DMS114 treated with DMSO at 0.1 percent for 48 hours (cell line): ENCODE data around the gene FOXN1.
A peak's percentile ranks its signal among the peaks of the same experiment; 100 is the strongest.

Source experiments
- DNase-seq: peaks from one replicate; lab custom pipeline; 2025; ENCODE audit not compliant: unreplicated experiment; lab: John Stamatoyannopoulos, UW

The FOXN1 gene

DNA sequence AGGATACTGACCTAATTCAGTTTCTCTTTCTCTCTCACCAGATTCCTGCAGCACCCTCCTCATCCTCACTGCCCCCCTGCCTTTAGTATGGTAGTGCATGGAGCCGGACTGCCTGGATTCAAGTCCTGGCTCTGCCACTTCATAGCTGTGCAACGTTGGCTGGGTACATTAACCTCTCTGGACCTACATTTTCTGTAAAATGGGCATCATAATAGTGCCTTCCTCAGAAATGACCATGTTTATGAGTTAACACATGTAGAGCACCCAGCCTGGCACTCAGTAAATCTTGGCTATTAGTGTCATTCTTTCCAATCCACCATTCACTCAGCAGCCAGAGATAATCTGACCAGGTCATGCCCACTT lies 39.0 kb downstream of the FOXN1 start:
- DNase-seq, result no peak

DNA sequence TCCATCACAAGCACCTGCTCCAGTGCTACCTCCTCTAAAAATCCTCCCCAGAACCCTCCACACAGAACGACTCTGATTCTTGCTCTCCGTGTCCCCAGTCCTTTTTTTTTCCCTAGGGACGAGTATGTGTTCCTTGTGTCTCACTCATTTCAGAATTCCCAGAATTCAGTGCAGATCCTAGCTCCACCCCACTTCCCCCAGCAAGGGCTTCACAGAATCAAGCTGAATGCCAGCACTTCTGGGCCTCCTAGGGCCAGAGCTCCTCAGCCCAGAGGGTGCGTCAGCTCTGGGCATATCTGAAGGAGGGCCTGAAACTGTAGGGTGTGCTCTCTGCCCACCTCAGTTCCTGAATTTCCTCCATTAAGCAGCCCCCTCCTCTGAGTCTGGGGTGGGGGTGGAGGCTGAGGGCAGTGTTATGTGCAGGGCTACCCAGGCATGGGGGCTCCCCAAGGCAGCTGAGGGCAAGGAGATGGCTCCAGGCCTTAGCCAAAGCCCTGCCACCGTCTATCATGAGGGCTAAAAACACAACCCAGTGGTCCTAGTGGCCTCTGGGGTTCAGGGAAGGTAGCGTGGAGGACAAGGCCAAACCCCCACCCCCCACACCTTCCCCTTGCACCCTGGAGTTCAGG lies 39.8 kb downstream of the FOXN1 start:
- no peak for DNase-seq

DNA sequence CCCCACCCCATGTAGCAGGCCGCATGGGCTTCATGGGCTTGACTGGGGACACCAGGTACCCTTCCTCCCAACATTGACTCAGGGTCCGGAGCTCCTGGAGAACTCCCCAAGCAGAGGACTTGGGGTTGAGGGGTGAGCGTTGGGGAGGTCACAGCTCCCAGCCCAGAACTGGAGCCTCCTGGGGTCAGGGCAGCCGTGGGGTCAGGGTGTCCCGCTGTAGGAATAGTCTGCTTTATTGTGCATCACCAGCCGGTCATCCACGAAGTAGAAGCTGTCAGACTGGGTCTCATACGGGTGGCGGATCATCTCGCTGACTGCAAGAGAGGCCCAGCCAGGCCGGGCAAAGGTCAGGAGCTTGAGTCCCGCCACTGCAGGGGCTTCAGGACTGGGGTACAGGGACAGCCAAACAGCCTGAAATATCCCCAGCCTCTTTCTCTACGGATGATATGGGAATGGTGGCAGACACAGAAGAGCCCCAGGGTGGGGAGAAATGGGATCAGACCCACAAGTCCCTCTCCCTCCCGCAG lies 41.0 kb downstream of the FOXN1 start:
- no peak for DNase-seq

DNA sequence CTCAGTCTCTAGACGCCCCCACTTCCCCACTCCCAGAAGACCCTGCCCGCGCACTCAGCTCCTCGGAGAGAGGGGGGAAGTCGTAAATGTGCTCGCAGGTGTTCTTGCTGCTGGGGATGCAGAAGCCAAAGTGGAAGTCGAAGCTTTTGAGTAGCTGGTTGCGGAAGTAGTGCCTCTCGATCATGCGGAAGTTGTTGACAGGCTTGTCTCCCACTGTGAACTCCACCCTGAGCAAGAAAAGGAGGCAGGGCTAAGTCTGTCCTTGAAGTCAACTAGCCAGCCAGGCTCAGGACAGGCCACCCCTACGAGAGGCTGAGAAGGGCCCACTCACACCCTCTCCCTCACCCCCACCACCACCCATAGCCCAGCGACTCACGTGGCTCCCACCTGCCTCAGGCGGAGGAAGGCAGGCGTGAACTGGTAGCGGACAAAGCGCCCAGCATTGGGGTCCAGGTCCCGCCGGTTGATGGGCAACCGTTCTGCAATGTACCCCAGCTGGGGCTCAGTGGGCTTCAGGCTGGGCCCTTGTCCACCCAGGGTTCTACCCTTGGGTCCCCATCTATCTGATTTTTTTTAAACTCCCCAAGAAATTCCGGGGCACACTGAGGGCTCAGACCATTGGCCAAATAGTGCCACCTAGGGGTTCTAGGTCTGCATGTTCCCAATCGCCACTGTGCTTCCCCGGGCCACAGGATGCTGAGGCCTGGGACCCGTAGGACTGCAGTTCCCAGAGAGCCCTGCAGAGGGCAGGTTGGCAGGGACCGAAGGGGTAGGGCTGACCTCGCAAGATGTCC lies 41.7 kb downstream of the FOXN1 start:
- DNase-seq, result peak; percentile 32

DNA sequence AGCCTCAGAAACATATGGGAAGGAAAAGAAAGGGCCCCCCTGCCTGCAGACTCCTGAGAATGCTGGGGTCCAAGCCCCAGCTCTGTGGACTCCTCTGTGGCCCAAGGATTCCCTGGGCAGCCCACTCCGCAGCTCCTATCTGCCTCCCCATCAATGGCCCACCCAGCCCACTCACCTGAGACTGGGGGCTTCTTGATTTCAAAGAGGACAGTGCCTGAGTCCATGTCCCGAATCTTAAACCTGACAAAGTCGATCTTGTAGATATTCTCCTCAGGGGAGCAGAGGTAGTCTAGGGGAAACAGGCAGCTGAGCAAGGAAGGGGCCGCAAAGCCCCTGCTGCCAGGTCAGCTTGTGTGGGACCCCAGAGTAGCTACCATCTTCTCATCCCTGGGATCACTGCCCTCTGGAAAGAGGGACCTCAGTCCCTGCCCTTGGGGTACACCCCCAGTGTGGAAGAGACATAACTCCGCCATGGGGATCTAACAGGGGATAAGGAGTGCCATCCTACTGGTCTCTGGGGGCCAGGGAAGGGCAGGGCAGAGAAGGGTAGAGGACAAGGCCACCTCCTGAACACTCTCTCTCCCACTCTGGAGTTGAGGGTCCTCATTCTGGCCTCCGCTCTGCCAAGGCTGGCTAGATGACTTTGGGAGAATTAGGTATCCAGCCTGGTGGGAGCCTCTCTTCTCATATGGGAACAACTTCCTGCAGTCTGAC lies 42.4 kb downstream of the FOXN1 start:
- no peak for DNase-seq

DNA sequence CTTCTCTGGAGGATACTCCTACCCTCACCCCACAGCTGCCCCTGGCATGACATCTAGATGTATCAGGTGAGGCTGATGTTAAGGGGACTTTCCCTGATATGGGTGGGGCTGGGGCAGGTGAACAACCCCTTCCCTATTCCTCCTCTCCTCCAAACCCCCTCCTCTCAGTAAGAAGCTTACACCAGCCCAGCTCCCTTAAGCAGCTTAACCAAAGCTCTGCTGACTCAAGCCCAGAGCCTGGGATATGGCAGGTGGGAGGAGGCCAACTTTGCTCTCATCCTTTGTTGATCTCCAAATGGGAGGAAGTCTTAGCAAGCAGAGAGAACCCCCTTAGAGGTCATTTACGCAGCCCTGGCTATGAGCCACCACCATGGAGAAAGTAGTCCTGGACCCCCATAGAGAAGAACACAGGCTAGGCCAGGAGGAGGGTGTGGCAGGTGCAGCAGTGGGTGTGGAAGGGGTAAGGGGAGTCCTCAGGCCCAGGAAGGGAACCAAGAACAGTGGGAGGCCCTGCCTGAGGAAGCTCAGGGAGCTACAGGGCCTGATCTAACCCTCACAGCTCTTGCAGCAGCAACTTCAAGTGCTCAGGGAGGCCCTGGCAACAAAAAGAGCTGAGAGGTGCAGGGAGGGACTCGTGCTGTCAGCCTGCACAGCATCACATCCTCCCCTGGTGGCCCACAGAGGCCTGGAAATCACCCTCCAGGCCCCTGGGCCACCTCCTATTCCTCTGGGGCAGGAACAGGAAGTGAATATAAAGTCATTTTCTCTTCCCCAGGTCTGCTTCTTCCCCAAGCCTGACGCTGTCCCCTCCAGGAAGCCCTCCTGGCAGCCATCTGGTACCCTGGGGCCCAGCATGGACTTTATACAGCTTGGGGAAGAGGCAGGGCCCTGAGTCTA lies 43.3 kb downstream of the FOXN1 start:
- DNase-seq, result no peak

DNA sequence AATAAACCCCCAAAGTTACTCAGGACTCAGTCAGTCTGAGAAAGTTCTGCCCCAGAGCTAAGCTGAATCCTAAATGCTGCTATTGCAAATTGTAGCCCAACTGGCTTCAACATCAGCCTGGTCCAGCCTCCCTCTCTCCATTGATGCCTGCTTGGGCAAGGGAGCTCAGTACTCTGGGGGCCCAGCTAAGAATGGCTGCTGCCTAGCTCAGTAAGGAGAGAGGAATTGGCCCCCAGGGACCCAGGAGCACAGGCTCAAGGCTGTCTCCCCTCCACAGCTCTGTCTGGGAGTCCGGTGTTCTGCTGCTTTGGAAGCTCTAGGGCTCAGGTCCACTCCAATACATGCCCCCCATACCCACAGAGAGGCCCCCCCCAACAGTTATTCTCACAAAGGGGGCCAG lies 44.7 kb downstream of the FOXN1 start:
- no peak for DNase-seq

DNA sequence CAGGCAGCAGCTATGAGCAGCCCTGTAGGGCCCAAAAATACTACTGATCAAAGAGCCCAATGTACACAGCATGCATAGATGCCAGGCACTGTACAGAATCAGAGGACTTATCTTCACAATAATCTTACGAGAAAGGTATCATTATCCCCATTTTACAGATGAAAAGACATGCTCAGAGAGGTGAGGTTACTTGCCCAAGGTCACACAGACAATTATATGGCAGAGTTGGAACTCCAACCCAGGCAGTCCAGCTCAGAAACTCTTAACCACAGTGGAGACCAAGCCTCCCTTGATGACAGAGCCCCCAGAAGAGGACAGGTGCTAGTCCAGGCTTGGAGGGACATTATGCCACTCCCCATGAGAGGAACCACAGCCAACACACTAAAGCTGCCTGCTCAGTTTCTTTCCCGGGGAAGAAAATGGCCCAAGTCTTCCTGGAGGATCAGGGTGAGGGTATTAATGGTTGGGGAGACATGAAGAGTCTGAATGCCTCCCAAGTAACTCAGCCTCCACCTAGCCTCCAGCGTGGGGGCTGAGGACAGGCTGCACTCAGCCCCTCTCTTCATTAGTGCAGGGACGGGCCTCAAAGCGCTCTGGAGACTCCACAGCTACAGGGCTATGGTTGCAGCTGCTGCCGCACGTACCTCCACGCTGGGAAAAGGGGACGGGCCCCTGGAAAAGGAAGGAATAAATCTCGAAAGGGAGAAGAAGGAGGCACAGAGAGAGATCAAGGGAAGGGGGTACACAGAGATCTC lies 45.5 kb downstream of the FOXN1 start:
- no peak for DNase-seq

DNA sequence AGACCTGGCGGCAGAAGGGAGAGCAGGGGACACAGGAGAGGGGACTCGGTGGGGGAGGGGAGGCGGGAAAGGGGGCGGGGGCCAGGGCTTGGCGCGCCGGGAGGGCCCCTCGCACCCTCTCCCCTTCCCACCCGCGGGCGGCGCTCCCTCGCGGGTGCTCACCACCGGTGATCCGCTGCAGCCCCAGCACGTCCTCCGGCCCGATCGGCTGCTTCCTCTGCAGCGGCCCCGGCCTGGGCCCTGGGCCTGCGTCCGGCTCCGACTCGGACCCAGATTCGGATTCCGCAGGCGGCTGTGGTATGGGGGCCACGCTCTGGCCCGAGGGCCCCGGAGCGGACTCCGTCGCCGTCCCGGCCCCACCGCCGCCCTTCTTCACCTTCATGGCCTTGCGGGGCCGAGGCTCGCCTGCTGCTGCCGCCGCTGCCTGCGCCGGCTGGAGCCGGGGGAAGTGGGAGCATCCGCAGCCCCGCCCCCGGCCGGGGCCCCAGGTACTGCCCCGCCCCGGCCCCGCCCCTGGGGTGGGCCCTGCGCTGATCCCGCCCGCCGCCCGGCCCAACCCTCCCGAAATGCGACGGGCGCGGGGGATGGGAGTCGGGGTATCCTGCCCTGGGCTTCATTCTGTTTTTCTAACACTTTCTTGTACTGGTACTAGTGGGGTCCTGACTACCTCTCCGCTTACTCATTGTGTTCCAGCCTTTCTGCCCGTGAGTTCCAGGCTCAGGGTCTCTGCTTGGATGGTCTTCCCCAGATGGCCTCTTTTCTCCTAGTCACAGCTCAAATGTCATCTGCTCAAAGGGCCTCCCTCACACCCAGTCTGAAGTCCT lies 46.2 kb downstream of the FOXN1 start, which contains the start of gene UNC119:
UNC119 (minus strand) TSS at position 449 of the 824 bp plus-strand sequence; CDS start at position 382, 67 bp downstream.
- DNase-seq, result peak; percentile 24

DNA sequence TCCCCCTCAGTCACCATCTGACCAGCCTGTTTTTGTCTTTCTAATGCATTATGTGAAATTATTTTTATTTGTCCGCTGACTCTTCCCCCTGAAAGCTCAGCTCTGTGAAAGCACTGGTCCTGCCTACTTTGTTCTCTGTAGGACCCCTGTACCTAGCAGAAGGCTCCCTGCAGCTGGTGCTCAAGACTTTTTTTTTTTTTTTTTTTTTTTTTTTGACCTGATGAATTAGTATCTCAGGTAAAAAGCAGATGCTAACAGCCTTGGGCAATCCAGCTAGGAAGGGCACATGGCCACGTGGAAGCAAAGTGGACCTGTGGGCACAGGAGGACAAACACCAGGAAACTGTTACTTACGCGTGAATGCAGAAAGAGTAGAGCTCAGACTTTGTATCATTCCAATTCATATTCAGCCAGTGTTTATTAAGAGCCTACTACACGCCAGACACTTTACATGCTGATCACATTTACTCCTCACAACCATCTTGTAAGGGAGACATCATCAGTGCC lies 46.9 kb downstream of the FOXN1 start:
- DNase-seq, result no peak

DNA sequence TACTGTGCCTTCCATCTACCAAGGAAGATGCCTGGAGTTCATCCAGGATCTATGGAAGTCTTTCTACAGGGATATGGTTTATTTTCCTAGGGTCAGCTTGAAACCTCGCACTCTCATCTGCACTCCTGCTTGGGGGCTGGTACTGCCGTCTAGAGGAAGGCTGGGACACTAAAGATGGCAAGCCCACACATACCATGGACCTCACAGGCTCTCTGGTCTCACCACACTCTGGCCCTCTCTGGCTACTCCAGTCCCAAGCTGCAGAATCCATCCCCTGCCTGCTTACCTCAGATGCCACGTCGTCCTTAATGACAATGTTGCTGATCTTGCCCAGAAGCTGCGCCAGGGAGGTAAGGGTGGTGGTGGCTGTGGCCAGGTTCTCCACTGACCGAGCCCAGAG lies 48.4 kb downstream of the FOXN1 start:
- DNase-seq, result peak; percentile 26

DNA sequence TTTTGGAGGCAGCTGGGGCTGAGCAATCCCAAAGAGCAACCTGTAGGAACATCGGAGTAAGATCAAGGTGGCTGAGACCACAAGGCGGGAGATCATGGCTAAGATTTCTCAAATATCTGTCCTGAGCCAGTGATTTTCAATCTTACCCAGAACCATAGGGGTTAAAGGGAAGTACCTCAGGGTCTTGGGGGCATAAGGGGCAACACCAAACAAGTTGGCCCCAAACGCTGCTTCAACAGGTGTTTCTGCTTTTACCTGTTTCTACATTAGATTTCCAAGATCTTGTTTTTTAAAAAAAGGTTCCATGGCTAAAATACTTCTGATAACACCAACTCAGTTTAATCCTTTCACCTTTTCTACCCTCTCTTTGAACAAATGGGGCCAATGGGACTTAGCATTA lies 48.9 kb downstream of the FOXN1 start:
- DNase-seq, result no peak

DNA sequence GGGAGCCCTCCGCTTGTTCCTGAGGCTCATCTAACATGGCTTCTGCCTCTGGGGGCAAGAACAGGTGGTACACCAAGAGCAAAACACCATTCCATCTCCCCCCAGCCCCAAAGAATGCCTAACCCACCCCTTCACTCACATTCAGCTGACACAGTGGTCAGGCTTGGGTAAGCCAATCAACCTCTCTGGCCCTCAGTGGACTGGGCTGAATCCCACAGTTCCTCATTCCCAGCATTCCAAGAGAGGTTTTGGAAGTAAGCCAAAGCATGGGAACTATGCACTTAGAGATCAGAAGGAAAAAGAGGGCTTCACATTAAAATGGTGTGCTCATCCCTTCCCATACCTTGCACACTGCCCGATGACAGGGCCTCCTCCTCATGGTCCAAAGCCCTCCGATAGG lies 57.3 kb downstream of the FOXN1 start:
- DNase-seq, result no peak

DNA sequence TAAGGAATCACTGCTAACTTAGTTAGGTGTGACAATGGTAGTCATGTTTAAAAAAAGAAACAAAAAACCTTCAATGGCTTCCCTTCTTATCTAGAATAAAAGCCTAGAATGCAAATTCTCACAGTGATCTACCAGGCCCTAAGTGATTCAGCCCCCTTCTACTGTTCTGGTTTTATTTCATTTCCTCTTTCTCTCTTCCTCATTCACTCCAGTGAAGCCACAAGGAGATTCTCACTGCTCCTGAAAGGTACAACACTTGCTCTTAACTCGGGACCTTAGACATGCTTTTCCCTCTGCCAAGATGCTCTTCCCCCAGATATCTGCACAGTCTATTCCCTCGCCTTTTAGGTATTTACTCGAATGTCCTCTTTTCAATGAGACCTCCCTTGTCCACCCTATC lies 61.5 kb downstream of the FOXN1 start:
- no peak for DNase-seq

DNA sequence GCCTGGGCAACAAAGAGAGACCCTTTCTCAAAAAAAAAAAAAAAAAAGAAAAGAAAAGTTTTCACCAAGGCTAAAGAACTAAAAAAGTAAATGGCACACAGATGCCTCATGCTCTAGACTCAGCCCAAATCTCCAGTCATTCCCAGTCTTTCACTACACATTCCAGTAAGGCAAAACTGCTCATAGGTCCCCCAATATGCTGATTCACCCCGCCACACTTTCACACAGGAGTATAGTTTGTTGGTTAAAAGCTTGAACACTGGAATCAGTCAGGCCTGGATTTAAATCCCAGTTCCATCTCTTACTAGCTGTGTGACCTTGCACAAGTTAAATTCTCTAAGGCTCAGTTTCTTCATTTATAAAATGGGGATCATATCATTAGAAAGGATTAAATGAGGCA lies 63.3 kb downstream of the FOXN1 start:
- DNase-seq, result no peak

DNA sequence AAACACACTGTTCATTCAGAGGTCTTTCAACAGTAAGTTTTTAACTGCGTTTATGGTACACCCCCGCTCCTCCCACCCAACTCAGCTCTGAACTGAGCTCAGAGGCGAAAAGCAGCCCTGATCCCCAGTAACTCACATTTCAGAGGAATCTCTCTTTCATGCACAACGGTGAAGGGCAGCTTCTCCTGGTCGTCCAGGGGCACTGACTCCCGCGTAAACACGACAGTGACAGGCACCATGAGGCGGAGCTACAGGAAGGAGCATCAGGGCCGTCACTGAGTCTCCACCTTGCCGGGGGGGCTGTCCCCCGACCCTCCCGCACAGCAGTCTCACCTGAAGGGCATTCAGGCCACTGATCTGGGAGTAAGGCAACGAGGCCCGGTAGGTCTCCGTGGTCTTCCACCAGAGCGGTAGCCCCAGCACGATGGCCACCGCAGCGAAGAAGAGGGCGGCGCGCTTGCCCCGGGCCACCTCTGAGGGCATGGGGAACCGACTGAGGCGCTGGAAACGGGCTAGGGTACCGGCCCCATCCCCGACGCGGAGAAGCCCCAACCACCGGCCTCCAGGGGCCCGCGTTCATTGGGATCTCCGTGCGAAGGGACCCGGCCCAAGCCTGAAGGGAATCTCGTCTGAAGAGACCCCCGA lies 64.7 kb downstream of the FOXN1 start:
- DNase-seq, result no peak

DNA sequence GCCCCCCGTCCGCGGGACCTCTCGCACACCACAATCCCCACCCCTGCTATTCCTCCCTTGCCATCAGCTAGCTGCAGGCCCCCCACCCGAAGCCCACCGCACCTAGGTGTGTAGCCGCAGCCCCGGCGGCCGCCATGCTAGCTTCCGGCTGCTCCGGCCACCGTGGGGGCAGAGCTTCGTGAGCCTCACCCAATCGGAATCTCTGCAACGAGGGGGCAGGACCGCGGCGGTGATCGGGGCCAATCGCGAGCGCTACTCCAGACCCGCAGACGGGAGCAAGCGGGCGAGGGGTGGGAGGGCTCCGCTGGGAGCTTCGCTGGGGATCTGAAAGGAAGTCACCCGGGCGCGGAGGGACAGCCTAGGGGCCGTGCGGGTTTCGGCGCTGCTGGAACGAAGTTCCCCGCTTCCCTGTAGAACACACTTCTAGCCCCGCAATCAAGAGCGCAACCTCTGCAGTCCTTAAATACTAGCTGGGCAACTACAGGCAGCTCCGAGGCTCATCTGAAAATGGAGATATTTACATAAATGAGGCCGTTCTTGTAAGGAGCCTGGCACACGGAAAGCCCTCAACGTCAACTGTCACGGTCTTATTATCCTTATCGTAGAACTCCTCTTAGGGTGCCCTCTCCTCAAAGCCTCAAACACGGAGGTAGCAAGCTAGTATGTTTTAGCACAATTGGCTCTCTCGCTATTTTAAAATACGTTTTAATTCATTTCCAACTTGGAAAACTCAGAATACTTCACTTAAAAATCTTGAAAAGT lies 65.4 kb downstream of the FOXN1 start, which contains the start of gene PIGS:
PIGS (minus strand) TSS at position 164 of the 762 bp plus-strand sequence; CDS start at position 136, 28 bp downstream.
- peak; percentile 84 for DNase-seq
